GM12878 (cell line): ENCODE data around the gene DENND1A. TPM values are rescaled to one million over a fixed set of nuclear protein-coding genes. Genes with fewer than 3 reads are reported as not detected.

Experiments used
- ATAC-seq: fragments of 200-7000 bp; cut with Tn5 transposase; 3 replicates; pipeline ENCODE4 v1.9.1; 2020; ENCODE audit warnings: mild to moderate bottlenecking, moderate library complexity
- BruUV-seq: library from RNA; stranded (reverse); fragments of 400-500 nt; replicated peaks from 2 replicates; lab custom pipeline; 2021; lab: Mats Ljungman, UMichigan
- CTCF ChIA-PET: fragments of 300-600 bp; sonication (Branson Sonifier 250); formaldehyde crosslinking; extraction: SDS; loops from one replicate; lab custom pipeline; 2021; ENCODE audit warnings: inconsistent platforms; lab: Yijun Ruan, JAX
- POLR2A ChIA-PET: fragments of 350-600 bp; formaldehyde crosslinking; extraction: SDS; loops from one replicate; lab custom pipeline; 2021; ENCODE audit warnings: inconsistent platforms; lab: Charles Lee
- RAD21 ChIA-PET: fragments of 300-600 bp; sonication (Branson Sonifier 250); formaldehyde crosslinking; loops from one replicate; lab custom pipeline; 2023; ENCODE audit warnings: antibody characterized with exemption; ENCODE audit not compliant: unreplicated experiment; lab: Charles Lee
- SMC1A ChIA-PET: fragments of 300-600 bp; sonication (Branson Sonifier 250); formaldehyde crosslinking; loops from one replicate; lab custom pipeline; 2023; ENCODE audit not compliant: unreplicated experiment, uncharacterized antibody; lab: Charles Lee
- DNase-seq: peaks from one replicate; pipeline ENCODE4 v3.0.0-alpha.2; 2011; ENCODE audit warnings: low read depth, low spot score
- FAIRE-seq: peaks from 3 replicates; lab custom pipeline; 2011; peaks lifted over from hg19 to GRCh38; lab: Jason Lieb, UNC
- H2AFZ ChIP-seq: 2 replicates; pipeline ENCODE4 v1.6.0; 2011; ENCODE audit warnings: low read depth, low read length, control low read depth; ENCODE audit not compliant: control insufficient read depth
- H3K27ac ChIP-seq: 2 replicates; pipeline ENCODE4 v1.5.1; 2011; ENCODE audit warnings: control low read depth; ENCODE audit not compliant: control insufficient read depth, insufficient read depth
- H3K27me3 ChIP-seq, 2 experiments: replicated peaks in 1 of 2; 2 replicates each; pipeline versions ENCODE4 v1.6.0 to v1.6.1; 2011; ENCODE audit warnings: low read length in 1 of 2; ENCODE audit not compliant: control insufficient read depth in 2 of 2, insufficient read depth in 2 of 2
- H3K36me3 ChIP-seq, 2 experiments: 2 replicates each; pipeline ENCODE4 v1.5.1; 2011; ENCODE audit warnings: low read length in 1 of 2; ENCODE audit not compliant: control insufficient read depth in 2 of 2, insufficient read depth in 2 of 2
- H3K4me1 ChIP-seq: 2 replicates; pipeline ENCODE4 v1.6.1; 2011; ENCODE audit warnings: mild to moderate bottlenecking, low read length, moderate library complexity, mixed read lengths; ENCODE audit not compliant: control insufficient read depth, insufficient read depth
- H3K4me2 ChIP-seq: 2 replicates; pipeline ENCODE4 v1.6.0; 2011; ENCODE audit warnings: control low read depth; ENCODE audit not compliant: control insufficient read depth, insufficient read depth
- H3K4me3 ChIP-seq: fragments of 200-600 bp; sonication (generic); 2 replicates; pipeline ENCODE4 v1.5.1; 2016
- H3K79me2 ChIP-seq: 2 replicates; pipeline ENCODE4 v1.6.0; 2011; ENCODE audit warnings: low read length; ENCODE audit not compliant: control insufficient read depth, insufficient read depth
- H3K9ac ChIP-seq: 2 replicates; pipeline ENCODE4 v1.8.0; 2011; ENCODE audit warnings: low read length, control low read depth, mixed read lengths; ENCODE audit not compliant: control insufficient read depth, insufficient read depth
- H3K9me3 ChIP-seq: replicated peaks from 3 replicates; pipeline ENCODE4 v1.5.1; 2011; ENCODE audit warnings: mild to moderate bottlenecking, low read length; ENCODE audit not compliant: control insufficient read depth, insufficient read depth
- H4K20me1 ChIP-seq: 2 replicates; pipeline ENCODE4 v1.6.0; 2011; ENCODE audit not compliant: control insufficient read depth, insufficient read depth
- BCL11A ChIP-seq: IDR thresholded peaks from 2 replicates; pipeline ENCODE4 v1.6.1; 2011; ENCODE audit warnings: low read depth, low read length
- CBFB ChIP-seq: IDR thresholded peaks from 2 replicates; pipeline ENCODE4 v1.6.1; 2016; ENCODE audit warnings: antibody characterized with exemption, low read depth
- CHD4 ChIP-seq: fragments of 200-600 bp; sonication (generic); IDR thresholded peaks from 2 replicates; pipeline ENCODE4 v1.6.1; 2016; ENCODE audit warnings: mild to moderate bottlenecking
- FOS ChIP-seq: IDR thresholded peaks from 3 replicates; pipeline ENCODE4 v1.6.1; 2011; ENCODE audit warnings: borderline replicate concordance; ENCODE audit not compliant: insufficient read length; ENCODE audit errors: extremely low read depth
- GATAD2B ChIP-seq: fragments of 450-650 bp; conservative IDR thresholded peaks from 2 replicates; pipeline ENCODE4 v1.6.1; 2017; ENCODE audit warnings: low read depth, mild to moderate bottlenecking, moderate library complexity
- HDAC2 ChIP-seq: fragments of 200-600 bp; sonication (generic); IDR thresholded peaks from 2 replicates; pipeline ENCODE4 v1.6.1; 2017
- KLF5 ChIP-seq: fragments of 450-650 bp; IDR thresholded peaks from 2 replicates; pipeline ENCODE4 v1.6.1; 2014; ENCODE audit warnings: mild to moderate bottlenecking; ENCODE audit not compliant: partially characterized antibody
- MEF2B ChIP-seq: fragments of 450-650 bp; IDR thresholded peaks from 2 replicates; pipeline ENCODE4 v1.6.1; 2018; ENCODE audit warnings: mild to moderate bottlenecking, moderate library complexity; ENCODE audit not compliant: partially characterized antibody, poor library complexity, severe bottlenecking
- POLR2A ChIP-seq: IDR thresholded peaks from 2 replicates; pipeline ENCODE4 v1.6.1; 2011; ENCODE audit warnings: low read depth, mild to moderate bottlenecking, low read length
- POLR2AphosphoS2 ChIP-seq: IDR thresholded peaks from 2 replicates; pipeline ENCODE4 v1.6.1; 2011; ENCODE audit warnings: low read depth, mild to moderate bottlenecking, low read length, improper control_type of control experiment, moderate library complexity
- RAD21 ChIP-seq: IDR thresholded peaks from 2 replicates; pipeline ENCODE4 v1.6.1; 2011; ENCODE audit warnings: mild to moderate bottlenecking, low read depth, low read length, moderate library complexity; ENCODE audit not compliant: insufficient read depth
- RAD51 ChIP-seq: fragments of 450-650 bp; IDR thresholded peaks from 2 replicates; pipeline ENCODE4 v1.6.1; 2016; ENCODE audit warnings: moderate library complexity, mild to moderate bottlenecking, inconsistent platforms
- SMAD1 ChIP-seq: fragments of 450-650 bp; IDR thresholded peaks from 2 replicates; pipeline ENCODE4 v1.6.1; 2018; ENCODE audit warnings: mild to moderate bottlenecking, low read depth; ENCODE audit not compliant: partially characterized antibody
- SREBF1 ChIP-seq: IDR thresholded peaks from 2 replicates; pipeline ENCODE4 v1.6.1; 2012; ENCODE audit warnings: mild to moderate bottlenecking, low read length
- STAT1 ChIP-seq: fragments of 450-650 bp; conservative IDR thresholded peaks from 2 replicates; pipeline ENCODE4 v1.6.1; 2014; ENCODE audit warnings: antibody characterized with exemption, mild to moderate bottlenecking
- SUPT20H ChIP-seq: IDR thresholded peaks from 2 replicates; pipeline ENCODE4 v1.6.1; 2011; ENCODE audit warnings: low read depth, mild to moderate bottlenecking, low read length, moderate library complexity, borderline replicate concordance; ENCODE audit not compliant: control insufficient read depth
- SUZ12 ChIP-seq: fragments of 200-600 bp; sonication (generic); IDR thresholded peaks from one replicate; pipeline ENCODE4 v1.6.1; 2018; ENCODE audit warnings: antibody characterized with exemption, mild to moderate bottlenecking; ENCODE audit not compliant: unreplicated experiment
- YY1 ChIP-seq: IDR thresholded peaks from 2 replicates; pipeline ENCODE4 v1.6.1; 2011; ENCODE audit warnings: low read depth, mild to moderate bottlenecking, low read length
- ZNF24 ChIP-seq: fragments of 450-650 bp; IDR thresholded peaks from 2 replicates; pipeline ENCODE4 v1.6.1; 2017; ENCODE audit warnings: antibody characterized with exemption, mild to moderate bottlenecking
- WGBS: methylation state at CpG from one replicate; pipeline ENCODE4 v1.1.6; 2016; ENCODE audit warnings: low lambda C conversion rate; ENCODE audit not compliant: insufficient replicate concordance, insufficient coverage; ENCODE audit errors: missing lambda C conversion rate; 5-methylcytosine and 5-hydroxymethylcytosine counted together
- in situ Hi-C: fragments of 300-500 bp; cut with MboI; formaldehyde crosslinking; loops from 9 replicates; pipeline ENCODE4 v1.14.3; 2018; ENCODE audit warnings: mixed read lengths
- intact Hi-C: fragments of 100-400 bp; cut with micrococcal nuclease; formaldehyde crosslinking; loops from one replicate; pipeline ENCODE4 v1.14.2; 2022; ENCODE audit not compliant: unreplicated experiment
- polyA plus RNA-seq, 11 experiments: library from polyadenylated mRNA; depleted of rRNA in 4 of 11; unstranded in 6 of 11; stranded (reverse) in 5 of 11; fragments of >200 nt; fragmentation: Nextera tagmentation in 4 of 11; fragmentation: Illumina TruSeq in 1 of 11; extraction: Ambion mirVana in 4 of 11; extraction: Trizol in 1 of 11; gene quantifications; 1 replicate in 1 of 11; 2 replicates in 10 of 11; pipeline versions ENCODE4 v1.2.1 to v1.2.3, GENCODE V29; 2011 to 2016; ENCODE audit warnings: inconsistent platforms in 2 of 11, missing spikeins in 2 of 11, low read depth in 1 of 11
- total RNA-seq, 4 experiments: library from RNA; depleted of rRNA in 3 of 4; stranded (reverse); fragments of >200 nt in 3 of 4; fragmentation: Illumina TruSeq in 1 of 4; extraction: Trizol in 1 of 4; gene quantifications; 2 replicates each; pipeline versions ENCODE4 v1.2.1 to v1.2.3, GENCODE V29; 2013 to 2021
- TF ChIP-seq, protein P1 (sequence below): IDR thresholded peaks from 2 replicates; pipeline ENCODE4 v1.6.1; 2011; ENCODE audit warnings: low read depth, mild to moderate bottlenecking, low read length, moderate library complexity, borderline replicate concordance; ENCODE audit errors: extremely low read depth
- TF ChIP-seq, protein P2 (sequence below): fragments of 450-650 bp; IDR thresholded peaks from 2 replicates; pipeline ENCODE4 v1.6.1; 2017; ENCODE audit warnings: mild to moderate bottlenecking, moderate library complexity

Gene DENND1A
- total and polyA plus RNA-seq, 10 of the 15 experiments (the other 5 are each of a cell fraction or from before 2014, with no cell fraction given) = 14.1 to 48.6 (median 35.2) TPM

DNA sequence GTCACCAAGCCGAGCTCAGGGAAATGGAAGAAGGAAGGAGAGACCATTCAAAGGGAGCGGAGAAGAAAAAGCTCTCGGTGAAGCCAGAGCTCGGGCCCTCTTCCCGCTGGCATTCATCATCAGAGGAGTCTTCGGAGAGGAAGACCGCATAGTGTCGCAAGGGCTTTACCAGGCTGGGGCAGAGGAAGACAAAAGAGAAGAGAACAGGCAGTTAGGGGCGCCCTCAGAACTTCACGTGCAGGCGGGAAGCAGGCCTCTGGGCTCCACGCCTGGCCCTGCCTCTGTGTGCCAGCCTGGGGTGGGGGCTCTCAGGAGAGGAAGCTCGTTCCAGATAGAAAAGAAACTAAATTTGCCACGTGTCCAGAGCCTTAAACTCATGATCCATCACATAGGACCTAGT is 542.2 kb downstream of the DENND1A start (continued):
- TF ChIP-seq, protein P1, sequence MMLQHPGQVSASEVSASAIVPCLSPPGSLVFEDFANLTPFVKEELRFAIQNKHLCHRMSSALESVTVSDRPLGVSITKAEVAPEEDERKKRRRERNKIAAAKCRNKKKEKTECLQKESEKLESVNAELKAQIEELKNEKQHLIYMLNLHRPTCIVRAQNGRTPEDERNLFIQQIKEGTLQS = no peak
- TF ChIP-seq STAT1 = no peak
- TF ChIP-seq SREBF1 = no peak
- TF ChIP-seq ZNF24 = no peak
- no peak for TF ChIP-seq SMAD1
- no peak for TF ChIP-seq CBFB

DNA sequence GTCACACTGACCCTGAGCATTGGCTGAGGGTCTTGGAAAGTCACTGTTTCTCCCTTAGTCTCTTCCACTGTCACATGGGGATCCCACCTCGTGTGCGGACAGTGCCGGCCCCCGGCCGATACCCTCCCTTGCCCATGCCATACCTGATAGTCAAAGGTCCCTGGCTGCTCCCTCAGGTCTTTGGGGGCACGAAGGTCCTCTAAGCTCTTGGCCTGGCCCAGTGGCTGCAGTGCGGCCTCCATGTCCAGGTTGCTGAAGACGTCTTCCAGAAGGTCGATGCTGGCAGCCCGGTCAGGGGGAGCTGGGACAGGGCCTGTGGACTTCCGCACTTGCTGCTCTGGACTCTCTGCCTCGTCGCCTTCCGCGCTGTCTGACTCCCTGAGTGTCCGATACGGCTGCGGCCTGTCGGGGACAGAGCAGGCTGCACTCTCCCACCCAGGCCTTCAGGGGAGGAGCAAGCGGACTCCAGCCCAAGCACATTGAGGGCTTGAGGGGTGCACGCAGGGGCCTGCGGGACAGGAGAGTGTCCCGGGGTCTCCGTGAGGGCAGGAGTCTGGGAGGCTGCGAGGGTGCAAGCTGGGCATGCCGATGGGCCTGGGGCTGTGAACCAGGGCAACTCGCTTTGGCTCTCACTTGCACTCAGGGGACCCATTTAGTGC is 546.3 kb downstream of the DENND1A start:
- ATAC-seq = no peak
- Histone ChIP-seq H4K20me1 (no peaks in the 10 kb centered on the region), H3K4me3 (no peak overlapping the region), H3K27ac (no peak overlapping the region), H3K79me2 (no peaks in the 10 kb centered on the region), H3K9me3 (no peaks in the 10 kb centered on the region), H3K27me3 (no peaks in the 10 kb centered on the region), H3K36me3 (no peaks in the 10 kb centered on the region; a peak in 1 of 4 replicates), H3K4me2 (no peak overlapping the region), H3K9ac (no peak overlapping the region), H3K4me1 (no peaks in the 10 kb centered on the region), H2AFZ (no peak overlapping the region)
- FAIRE-seq = no peak
- ChIA-PET RAD21 (interaction anchor here (2.8 kb wide), 1 partner anchor 29 kb away, joined by 17 read pairs; the partner anchor contains the start of gene CRB2), CTCF (interaction anchor here (1.2 to 5.8 kb wide), 3 partner anchors 10 to 34 kb away, joined by 3 to 58 read pairs (median 12); no protein-coding TSS in a partner anchor), POLR2A (no interaction called here), SMC1A (interaction anchor here (4.7 kb wide), 1 partner anchor 30 kb away, joined by 21 read pairs; no protein-coding TSS in a partner anchor)
- no peak for DNase-seq
- in situ Hi-C loops (no loop called here), intact Hi-C loops (no loop called here)
- BruUV-seq = no TSS peak
- 85% methylated on average over 27 of the region's 27 CpGs for WGBS
- TF ChIP-seq RAD51 (no peak), POLR2A (no peak), YY1 (no peak), FOS (no peak), POLR2AphosphoS2 (no peak), GATAD2B (no peak), MEF2B (no peak), BCL11A (no peak), KLF5 (no peak), RAD21 (no peak), SUPT20H (no peak), CHD4 (no peak), HDAC2 (no peak), SUZ12 (no peak)
- TF ChIP-seq, protein P2, sequence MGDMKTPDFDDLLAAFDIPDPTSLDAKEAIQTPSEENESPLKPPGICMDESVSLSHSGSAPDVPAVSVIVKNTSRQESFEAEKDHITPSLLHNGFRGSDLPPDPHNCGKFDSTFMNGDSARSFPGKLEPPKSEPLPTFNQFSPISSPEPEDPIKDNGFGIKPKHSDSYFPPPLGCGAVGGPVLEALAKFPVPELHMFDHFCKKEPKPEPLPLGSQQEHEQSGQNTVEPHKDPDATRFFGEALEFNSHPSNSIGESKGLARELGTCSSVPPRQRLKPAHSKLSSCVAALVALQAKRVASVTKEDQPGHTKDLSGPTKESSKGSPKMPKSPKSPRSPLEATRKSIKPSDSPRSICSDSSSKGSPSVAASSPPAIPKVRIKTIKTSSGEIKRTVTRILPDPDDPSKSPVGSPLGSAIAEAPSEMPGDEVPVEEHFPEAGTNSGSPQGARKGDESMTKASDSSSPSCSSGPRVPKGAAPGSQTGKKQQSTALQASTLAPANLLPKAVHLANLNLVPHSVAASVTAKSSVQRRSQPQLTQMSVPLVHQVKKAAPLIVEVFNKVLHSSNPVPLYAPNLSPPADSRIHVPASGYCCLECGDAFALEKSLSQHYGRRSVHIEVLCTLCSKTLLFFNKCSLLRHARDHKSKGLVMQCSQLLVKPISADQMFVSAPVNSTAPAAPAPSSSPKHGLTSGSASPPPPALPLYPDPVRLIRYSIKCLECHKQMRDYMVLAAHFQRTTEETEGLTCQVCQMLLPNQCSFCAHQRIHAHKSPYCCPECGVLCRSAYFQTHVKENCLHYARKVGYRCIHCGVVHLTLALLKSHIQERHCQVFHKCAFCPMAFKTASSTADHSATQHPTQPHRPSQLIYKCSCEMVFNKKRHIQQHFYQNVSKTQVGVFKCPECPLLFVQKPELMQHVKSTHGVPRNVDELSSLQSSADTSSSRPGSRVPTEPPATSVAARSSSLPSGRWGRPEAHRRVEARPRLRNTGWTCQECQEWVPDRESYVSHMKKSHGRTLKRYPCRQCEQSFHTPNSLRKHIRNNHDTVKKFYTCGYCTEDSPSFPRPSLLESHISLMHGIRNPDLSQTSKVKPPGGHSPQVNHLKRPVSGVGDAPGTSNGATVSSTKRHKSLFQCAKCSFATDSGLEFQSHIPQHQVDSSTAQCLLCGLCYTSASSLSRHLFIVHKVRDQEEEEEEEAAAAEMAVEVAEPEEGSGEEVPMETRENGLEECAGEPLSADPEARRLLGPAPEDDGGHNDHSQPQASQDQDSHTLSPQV = no peak
